NCI-H1048 (cell line): ENCODE measurements around the gene CHD5.

Experiments
- DNase-seq: peaks from one replicate; lab custom pipeline; 2025; lab: John Stamatoyannopoulos, UW

Gene CHD5

GRCh38 chr1:6200188-6200809 lies 20.2 kb upstream of the CHD5 start:
- DNase-seq: no peak

GRCh38 chr1:6199298-6200187 lies 19.4 kb upstream of the CHD5 start, which contains the start of gene RPL22:
Gene RPL22 (minus strand): TSS chr1:6199595. CDS start chr1:6199573, 22 bp downstream.
- peak; percentile 99 for DNase-seq

- DNase-seq: no peak
Measured at GRCh38 chr1:6198646-6199297, 18.7 kb upstream of the CHD5 start.

DNA sequence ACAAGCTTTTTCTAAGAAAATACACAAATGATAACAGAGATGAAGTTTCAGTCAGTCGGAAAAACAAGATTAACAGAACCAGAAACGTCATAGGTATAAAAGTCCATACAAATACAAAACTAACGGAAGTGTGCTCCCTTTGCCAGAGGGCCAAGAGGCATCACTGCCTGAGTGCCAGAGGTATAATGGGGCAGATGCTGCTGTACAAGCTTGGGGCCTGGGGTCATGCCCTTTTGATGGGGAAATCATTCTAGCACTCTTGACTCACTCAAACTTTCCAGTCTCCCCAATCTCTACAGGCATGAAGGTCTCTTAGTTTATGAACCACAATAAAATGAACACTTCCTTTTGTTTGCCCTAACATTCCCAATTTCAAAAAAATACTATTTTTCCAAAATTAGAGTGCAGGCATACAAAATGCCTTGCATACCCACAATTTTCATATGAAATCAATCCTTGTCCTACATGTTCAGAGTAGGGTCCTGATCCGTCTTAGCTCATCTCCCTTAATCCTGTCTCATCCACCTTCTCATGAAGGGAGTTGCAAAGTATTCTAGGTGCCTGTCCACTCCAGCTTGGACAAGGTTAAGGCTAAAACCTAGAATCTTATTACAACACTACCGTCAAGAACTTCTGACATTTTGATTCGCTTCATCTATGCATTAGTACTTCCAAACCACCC lies 17.8 kb upstream of the CHD5 start:
- no peak for DNase-seq

DNA sequence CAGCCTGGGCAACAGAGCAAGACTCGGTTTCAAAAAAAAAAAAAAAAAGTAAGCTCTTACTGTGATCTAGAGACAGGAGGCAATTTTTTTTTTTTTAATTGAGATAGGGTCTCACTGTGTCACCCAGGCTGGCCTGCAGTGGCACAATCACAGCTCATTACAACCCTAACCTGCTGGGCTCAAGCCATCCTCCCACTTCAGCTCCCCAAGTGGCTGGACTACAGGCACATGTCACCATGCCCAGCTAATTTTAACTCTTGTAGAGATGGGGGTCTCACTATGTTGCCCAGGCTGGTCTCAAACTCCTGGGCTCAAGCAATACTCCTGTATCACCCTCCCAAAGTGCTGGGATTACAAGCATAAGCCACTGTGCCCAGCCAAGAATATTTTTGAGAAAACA lies 11.8 kb upstream of the CHD5 start:
- no peak for DNase-seq

GRCh38 chr1:6188466-6188865 lies 8.3 kb upstream of the CHD5 start:
- DNase-seq: no peak

DNA sequence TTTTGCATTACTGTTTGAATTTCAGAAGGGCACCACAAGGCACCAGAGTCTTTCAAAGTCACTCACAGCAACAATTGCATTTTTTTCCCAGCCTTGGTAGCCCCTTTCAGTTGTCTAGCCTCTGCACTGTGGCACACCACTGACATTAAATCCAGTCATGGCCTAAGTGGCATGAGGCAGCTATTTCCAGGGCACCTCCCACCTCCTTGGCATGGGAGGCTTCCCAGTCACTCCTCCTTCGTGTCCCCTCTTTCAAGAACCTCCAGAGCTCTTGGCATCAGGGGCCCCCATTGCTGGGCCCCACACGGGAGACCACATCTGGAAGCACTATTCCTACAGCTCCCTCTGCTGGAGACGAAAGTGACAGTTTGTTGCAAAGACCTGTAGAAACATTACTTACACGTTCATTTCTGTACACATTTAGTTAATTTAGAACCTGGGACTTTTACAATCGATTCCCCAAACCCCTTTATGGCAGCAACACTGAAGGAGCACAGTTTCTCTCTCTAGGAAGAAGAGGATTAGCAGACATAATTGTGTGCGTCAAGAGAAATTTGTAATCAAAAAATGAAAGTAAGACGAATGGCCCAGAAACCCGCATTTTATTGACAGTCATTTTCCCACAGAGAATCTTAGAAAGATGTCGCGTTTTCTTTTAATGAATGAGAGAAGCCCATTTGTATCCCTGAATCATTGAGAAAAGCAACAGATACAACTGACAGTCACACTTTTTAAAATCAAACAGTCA lies 5.7 kb upstream of the CHD5 start:
- DNase-seq: no peak

- DNase-seq: peak; percentile 52
Measured at GRCh38 chr1:6185151-6185550, 5.0 kb upstream of the CHD5 start.

DNA sequence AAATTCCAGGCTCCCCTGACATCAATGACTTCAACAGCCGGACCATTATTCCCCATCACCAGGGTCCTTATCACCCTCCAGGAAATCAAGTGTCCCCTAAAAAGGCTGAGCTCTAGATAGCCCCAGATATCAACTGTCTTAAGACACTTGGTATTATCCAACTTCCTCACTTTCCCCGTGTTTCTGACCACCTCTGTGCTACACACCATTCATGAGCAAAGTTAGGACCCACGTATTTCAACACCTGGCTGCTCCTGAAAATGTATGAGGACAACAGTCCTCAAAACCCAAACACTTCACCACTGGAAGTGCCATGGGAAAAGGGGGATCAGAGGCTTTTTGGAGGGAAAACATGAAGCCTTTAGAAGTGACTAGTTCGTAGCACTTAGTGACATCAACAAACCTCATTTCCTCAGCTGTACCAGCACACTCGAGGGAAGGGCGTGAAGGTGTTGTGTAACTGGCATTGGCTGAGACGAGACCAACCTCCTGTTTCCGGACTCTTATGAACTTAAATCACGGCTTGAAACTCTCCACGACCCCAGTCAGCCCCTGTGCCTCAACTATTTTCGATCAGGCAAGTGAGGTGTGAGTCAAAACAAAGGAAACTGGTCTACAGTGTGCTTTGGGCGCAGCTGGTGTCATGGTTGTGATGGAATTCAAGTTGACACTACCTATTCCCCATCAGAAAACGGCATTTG lies 4.1 kb upstream of the CHD5 start:
- DNase-seq: no peak

DNA sequence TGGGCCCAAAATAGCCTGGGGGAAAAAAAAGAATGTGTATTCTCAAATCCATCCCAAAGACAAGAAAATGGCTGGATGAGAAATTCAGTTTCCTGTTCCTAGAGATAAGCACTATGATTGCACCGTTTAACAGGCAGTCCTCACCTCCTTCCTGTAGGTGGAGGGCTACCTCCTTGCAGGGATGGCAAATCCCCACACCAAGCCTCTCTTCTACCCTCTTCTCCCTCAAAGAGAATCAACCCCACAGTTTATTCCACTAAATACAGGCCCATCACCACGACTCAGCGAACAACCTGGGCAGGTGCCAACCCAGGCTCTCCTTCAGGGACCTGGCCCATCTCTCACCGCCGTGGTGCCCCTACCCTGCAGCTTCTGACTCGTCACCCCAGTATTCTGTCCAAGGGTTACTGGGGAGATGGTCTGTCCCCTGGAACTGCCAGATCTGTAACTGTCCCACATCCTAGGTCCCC lies 3.4 kb upstream of the CHD5 start:
- no peak for DNase-seq

DNA sequence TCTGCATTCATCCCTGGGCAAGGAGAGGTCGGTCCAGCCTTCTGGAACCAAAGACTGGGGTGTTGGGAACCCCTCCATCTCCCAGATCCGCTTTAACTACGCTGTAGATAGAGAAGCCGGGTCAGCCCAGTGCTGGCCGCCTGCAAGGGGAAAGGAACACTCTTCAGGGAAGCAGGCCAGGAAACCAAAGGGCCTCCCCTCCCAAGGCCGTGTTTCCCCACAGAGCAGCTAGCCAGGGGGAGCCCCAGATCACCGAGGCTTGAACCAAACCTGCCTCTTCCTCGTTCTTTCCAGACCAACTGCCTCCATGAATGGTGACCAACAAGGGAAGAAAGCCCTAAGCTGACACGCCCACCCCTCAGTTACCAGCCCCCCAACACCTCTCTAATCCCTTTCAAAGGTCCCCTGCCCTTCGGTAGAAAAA lies 1.2 kb upstream of the CHD5 start:
- DNase-seq: no peak

DNA sequence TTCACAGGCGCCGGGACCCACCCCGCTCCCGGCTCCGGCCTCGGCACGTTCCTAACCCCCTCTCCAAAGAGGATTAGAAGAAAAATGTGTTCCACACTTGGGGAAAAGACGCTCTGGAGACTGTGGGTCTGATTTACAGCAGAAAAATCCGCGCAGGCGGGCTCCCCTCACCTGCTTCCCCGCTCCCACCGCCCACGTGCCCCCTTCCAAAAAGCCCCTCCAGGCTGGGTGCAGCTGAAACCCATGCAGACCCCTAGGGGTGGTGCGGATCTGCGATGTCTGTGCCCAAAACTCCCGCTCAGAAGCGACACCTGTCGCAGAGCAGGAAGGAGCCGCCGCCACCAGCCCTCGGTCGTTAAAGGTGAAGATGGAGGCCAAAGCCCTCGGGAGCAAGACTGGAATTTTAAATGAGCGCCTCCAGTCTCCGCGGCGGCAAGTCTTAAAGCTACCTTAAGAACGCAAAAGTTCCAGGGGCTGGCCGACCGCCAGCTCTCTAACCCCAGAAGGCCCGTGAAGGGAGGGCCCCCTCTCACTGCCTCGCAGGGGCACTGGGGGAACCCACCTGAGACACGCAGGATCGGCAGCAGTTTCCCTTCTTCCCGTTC lies 688 bp upstream of the CHD5 start:
- DNase-seq: no peak

DNA sequence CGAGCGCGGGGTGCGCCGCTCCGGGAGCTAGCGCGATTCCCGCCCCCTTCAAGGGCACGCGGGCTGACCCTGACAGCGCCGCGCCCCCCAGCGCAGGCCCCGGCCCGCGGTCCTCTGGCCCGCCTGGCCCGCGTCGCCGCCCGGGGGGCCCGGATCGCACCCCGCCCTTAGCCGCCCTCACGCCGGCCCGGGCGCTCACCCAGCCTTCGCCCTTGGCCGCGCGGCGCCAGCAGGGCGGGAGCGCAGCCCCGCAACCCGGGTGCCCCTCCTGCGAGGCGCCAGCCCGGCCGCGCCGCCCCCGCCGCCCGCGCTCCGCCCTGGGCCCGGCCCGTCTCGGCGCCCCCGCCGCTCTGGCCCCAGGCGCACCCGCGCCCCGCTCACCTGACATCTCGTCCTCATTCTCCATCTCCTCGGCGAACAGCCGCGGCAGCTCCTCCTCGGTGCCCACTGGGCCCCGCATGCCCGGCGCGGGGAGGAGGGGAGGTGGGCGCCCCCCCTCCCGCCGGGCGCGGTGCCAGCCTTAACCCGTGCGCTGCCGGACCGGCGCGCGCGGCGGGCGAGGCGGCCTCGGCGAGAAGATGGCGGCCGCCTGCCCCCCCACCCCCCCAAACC lies 451 bp downstream of the CHD5 start:
- no peak for DNase-seq

- no peak for DNase-seq
Measured at GRCh38 chr1:6178751-6179563, 1.2 kb downstream of the CHD5 start.

- no peak for DNase-seq
Measured at GRCh38 chr1:6177681-6178380, 2.3 kb downstream of the CHD5 start.

DNA sequence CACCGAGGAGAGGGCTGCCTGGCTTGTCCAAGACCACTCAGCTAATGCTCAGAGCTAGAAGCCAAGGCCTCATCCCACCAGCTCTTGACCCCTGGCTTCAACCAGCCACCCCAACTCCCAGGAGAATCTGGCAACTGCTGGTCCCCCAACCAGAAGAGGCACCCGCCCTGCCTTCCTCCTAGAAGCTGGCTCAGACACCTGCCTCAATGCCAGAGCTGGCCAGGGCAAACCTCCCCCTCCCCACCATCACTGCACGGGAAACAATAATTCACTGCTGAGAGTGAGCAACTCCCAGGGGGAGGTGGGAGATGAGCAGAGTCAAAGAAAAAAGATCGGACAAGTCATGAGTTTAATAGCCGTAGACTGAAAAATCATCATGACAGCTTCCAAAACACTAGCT lies 3.3 kb downstream of the CHD5 start:
- no peak for DNase-seq

DNA sequence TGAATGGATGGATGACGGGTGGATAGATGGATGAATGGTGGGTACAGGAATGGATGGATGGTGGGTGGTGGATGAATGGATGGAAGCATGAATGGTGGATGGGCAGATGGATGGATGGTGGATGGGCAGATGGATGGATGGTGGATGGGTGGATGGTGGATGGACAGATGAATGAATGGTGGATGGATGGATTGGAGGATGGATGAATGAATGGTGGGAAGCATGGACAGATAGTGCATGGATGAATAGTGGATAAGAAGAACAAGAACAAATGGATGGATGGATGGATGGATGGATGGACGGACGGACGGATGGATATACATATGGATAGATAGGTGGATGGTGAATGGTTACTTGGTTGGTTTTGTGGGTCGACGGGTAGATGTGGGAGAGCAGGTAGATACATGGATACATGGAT lies 4.7 kb downstream of the CHD5 start:
- DNase-seq: no peak

DNA sequence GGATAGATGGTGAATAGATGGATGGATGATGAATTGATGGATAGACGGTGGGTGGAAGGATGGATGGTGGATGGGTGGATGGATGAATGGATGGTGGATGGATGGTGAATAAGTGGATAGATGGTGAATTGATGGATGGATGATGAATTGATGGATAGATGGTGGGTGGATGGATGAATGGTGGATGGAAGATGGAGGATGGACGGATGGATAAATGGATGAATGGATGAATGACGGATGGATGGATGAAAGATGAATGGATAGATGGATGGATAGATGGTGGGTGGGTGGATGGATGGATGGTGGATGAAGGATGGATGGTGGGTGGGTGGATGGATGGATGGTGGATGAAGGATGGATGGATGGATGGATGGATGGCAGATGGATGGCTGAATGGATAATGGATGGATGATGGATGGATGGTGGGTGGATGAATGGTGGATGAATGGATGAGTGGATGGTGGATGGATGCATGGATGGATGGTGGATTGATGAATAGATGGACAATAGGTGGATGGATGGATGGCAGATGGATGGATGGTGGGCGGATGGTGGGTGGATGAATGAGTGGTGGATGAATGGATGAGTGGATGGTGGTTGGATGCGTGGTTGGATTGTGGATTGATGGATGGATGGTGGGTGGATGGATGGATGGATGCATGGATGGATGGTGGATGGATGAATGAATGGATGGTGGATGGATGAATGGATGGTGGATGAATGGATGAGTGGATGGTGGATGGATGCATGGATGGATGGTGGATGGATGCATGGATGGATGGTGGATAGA lies 5.3 kb downstream of the CHD5 start:
- no peak for DNase-seq
